ENCODE data around the gene MT1M.
"Not testable (repeated sequence)": the region's sequence is repeated elsewhere in the genome, so short reads cannot be mapped to it uniquely, and the experiment has no call there.

Gene MT1M

DNA sequence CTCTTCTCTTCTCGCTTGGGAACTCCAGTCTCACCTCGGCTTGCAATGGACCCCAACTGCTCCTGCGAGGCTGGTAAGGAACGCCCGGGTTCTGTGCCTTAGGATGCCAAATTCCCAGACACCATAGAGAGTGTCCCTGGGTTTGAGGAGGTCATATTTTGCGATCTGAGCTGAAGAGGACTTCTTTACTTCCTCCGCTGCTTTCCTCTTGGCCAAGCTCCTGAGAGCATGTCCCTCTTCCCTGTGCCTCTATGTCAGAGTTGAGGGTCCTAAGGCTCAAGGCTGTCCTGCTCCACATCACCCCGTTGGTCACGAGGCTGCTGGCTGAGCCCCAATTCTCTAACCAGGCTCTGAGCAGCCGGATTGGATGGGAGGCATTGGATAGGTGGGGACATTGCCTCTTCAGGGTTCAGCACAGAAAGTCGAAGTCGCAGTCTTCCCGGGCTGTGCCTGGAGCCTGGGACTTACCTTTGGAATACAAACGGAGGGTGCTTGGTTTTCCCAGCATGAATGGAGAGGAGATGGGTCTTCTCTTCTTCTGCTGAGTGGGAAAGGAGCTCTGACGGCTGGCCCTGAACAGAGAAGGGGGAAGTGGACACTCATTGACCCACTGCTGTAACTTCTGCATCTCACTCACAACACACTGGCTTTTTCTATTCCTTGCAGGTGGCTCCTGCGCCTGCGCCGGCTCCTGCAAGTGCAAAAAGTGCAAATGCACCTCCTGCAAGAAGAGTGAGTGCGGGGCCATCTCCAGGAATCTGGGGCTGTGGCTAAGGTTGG is 37.6 kb downstream of the MT1M start:
- Histone ChIP-seq H3K27ac (ENCODE audit: low read length) (no peak overlapping the region), H3K4me1 (ENCODE audit: control insufficient read depth, insufficient read depth, low read length) (peaks cover 14% of the 10 kb centered on the region), H3K9me3 (ENCODE audit: control insufficient read depth in 2 of 2, low read length in 2 of 2) (no peaks in the 10 kb centered on the region), H3K4me3 (ENCODE audit: low read length in 2 of 2) (no peak overlapping the region), H3K9ac (ENCODE audit: low read length in 2 of 2) (no peak overlapping the region), H3K36me3 (ENCODE audit: control insufficient read depth in 2 of 2, insufficient read depth in 2 of 2, low read length in 2 of 2) (no peaks in the 10 kb centered on the region), H3K27me3 (ENCODE audit: control insufficient read depth in 1 of 2, insufficient read depth in 2 of 2, low read length in 2 of 2) (peaks cover 40 to 54% of the 10 kb centered on the region in 2 donors)

DNA sequence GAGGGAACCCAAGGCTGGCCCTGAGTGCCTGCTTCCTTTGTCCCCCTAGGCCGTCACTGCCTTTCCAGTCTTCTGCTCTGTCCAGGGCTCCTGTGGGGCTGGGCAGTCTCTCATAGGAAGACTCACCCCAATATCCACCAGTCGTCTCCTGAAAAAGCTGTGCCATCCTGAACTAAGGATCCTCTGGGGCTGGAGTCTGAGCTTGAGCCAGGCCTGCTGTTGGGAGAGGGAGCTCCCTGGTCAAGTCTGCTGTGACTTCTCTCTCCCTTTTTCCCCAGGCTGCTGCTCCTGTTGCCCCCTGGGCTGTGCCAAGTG is 38.1 kb downstream of the MT1M start:
- peaks cover 14% of the 10 kb centered on the region for H3K4me1 ChIP-seq (ENCODE audit: control insufficient read depth, insufficient read depth, low read length)
- no peaks in the 10 kb centered on the region for H3K36me3 ChIP-seq (ENCODE audit: control insufficient read depth in 2 of 2, insufficient read depth in 2 of 2, low read length in 2 of 2)
- H3K4me3 ChIP-seq (ENCODE audit: low read length in 2 of 2), result no peak overlapping the region
- H3K27ac ChIP-seq (ENCODE audit: low read length), result no peak overlapping the region
- peaks cover 42 to 60% of the 10 kb centered on the region in 2 donors for H3K27me3 ChIP-seq (ENCODE audit: control insufficient read depth in 1 of 2, insufficient read depth in 2 of 2, low read length in 2 of 2)
- H3K9me3 ChIP-seq (ENCODE audit: control insufficient read depth in 2 of 2, low read length in 2 of 2), result no peaks in the 10 kb centered on the region
- H3K9ac ChIP-seq (ENCODE audit: low read length in 2 of 2), result no peak overlapping the region

DNA sequence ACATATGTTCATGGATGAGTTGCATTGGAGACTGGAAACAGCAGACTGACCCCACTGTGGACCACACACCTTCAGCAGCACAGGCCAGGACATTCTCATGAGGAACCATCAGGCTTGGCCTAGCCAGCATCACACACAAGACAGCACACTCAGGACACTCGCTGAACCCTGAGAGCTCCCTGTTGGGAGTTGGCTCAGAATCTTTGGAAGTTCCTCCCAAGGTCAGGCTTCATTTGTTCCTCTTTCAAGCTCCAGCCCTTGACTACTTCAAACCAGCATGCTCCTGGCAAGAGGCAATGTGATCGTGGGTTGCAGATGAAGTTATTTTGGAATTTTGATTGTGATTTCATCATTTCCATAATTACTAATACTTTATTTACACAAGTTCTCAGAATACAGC is 39.2 kb downstream of the MT1M start:
- not testable (repeated sequence) for H3K9ac ChIP-seq (ENCODE audit: low read length in 2 of 2); H3K4me3 ChIP-seq (ENCODE audit: low read length in 2 of 2); H3K27ac ChIP-seq (ENCODE audit: low read length); H3K9me3 ChIP-seq (ENCODE audit: control insufficient read depth in 2 of 2, low read length in 2 of 2); H3K36me3 ChIP-seq (ENCODE audit: control insufficient read depth in 2 of 2, insufficient read depth in 2 of 2, low read length in 2 of 2)
- Histone ChIP-seq H3K4me1 (ENCODE audit: control insufficient read depth, insufficient read depth, low read length) (peaks cover 17% of the 10 kb centered on the region), H3K27me3 (ENCODE audit: control insufficient read depth in 1 of 2, insufficient read depth in 2 of 2, low read length in 2 of 2) (peaks cover 47 to 67% of the 10 kb centered on the region in 2 donors)

DNA sequence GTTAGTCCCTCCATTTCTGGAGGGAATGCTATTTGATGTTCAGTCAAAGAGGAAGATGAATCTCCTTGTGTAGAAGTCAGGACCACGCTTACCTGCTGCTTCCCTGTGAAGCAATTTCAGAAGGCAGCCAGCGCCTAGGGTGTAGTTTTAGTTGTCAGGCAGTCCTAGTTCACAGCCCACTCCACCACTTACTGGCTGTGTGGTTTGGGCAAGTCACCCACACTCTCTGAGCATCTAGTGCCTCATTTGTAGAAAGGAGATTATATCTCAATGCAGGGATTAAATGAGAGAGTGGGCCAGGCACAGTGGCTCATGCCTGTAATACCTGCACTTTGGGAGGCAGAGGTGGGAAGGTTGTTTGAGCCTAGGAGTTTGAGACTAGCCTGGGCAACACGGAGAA is 39.7 kb downstream of the MT1M start:
- not testable (repeated sequence) for H3K9me3 ChIP-seq (ENCODE audit: control insufficient read depth in 2 of 2, low read length in 2 of 2); H3K4me3 ChIP-seq (ENCODE audit: low read length in 2 of 2); H3K36me3 ChIP-seq (ENCODE audit: control insufficient read depth in 2 of 2, insufficient read depth in 2 of 2, low read length in 2 of 2); H3K27ac ChIP-seq (ENCODE audit: low read length); H3K9ac ChIP-seq (ENCODE audit: low read length in 2 of 2)
- H3K27me3 ChIP-seq (ENCODE audit: control insufficient read depth in 1 of 2, insufficient read depth in 2 of 2, low read length in 2 of 2), result peaks cover 46 to 62% of the 10 kb centered on the region in 2 donors
- H3K4me1 ChIP-seq (ENCODE audit: control insufficient read depth, insufficient read depth, low read length), result peaks cover 17% of the 10 kb centered on the region

DNA sequence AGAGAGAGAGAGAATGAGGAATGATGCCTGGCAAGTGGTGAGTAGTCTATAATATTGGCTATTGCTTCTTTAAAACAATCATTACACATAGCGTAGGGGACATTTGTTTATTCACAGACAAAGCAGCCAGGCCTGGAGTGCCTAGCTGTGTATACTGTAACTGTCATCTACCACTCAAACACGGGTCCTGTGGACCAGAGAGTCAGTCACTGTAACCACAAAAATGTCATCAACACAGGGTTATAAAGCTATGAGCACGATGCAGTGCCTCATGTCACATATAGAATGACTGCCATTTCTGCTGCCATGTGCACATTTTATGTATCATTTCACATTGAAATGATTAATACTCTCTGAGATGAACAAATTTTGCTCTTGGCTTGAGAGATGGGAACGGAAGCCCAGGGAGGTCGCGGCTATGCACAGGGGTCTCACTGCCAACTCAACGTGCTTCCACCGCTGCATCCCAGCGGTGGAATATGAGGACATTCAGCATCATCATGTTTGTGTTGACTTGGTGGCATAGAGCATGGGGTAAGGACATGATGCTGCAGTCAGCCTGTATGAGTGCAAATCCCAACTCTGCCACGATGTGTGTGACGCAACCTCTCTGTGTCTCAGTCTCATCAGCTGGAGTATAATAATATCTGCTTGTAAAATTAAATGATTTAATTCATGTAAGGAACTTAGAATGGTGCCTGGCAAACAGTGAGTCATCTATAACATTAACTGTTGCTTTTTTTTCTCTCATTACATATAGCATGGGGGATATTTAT is 40.5 kb downstream of the MT1M start:
- no peak overlapping the region for H3K9ac ChIP-seq (ENCODE audit: low read length in 2 of 2)
- H3K4me3 ChIP-seq (ENCODE audit: low read length in 2 of 2), result no peak overlapping the region
- H3K27me3 ChIP-seq (ENCODE audit: control insufficient read depth in 1 of 2, insufficient read depth in 2 of 2, low read length in 2 of 2), result peaks cover 40 to 55% of the 10 kb centered on the region in 2 donors
- no peaks in the 10 kb centered on the region for H3K9me3 ChIP-seq (ENCODE audit: control insufficient read depth in 2 of 2, low read length in 2 of 2)
- no peak overlapping the region for H3K27ac ChIP-seq (ENCODE audit: low read length)
- peaks cover 15% of the 10 kb centered on the region for H3K4me1 ChIP-seq (ENCODE audit: control insufficient read depth, insufficient read depth, low read length)
- no peaks in the 10 kb centered on the region for H3K36me3 ChIP-seq (ENCODE audit: control insufficient read depth in 2 of 2, insufficient read depth in 2 of 2, low read length in 2 of 2)

DNA sequence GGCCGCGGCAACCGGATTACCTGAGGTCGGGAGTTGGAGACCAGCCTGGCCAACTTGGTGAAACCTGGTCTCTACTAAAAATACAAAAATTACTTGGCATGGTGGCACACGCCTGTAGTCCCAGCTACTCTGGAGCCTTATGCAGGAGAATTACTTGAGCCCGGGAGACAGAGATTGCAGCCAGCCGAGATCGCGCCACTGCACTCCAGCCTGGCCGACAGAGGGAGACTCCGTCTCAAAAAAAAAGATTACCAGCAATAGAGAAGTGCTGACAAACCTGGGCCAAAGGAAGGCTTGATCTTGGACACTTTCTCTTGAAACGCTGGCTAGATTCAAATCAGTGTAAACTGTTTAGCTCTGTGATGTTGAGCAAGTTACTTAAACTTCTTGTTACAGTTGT is 41.5 kb downstream of the MT1M start:
- Histone ChIP-seq H3K36me3 (ENCODE audit: control insufficient read depth in 2 of 2, insufficient read depth in 2 of 2, low read length in 2 of 2) (no peaks in the 10 kb centered on the region), H3K4me3 (ENCODE audit: low read length in 2 of 2) (no peak overlapping the region), H3K27me3 (ENCODE audit: control insufficient read depth in 1 of 2, insufficient read depth in 2 of 2, low read length in 2 of 2) (peaks cover 34 to 45% of the 10 kb centered on the region in 2 donors), H3K9me3 (ENCODE audit: control insufficient read depth in 2 of 2, low read length in 2 of 2) (no peaks in the 10 kb centered on the region), H3K9ac (ENCODE audit: low read length in 2 of 2) (no peak overlapping the region), H3K4me1 (ENCODE audit: control insufficient read depth, insufficient read depth, low read length) (peaks cover 11% of the 10 kb centered on the region), H3K27ac (ENCODE audit: low read length) (no peak overlapping the region)

DNA sequence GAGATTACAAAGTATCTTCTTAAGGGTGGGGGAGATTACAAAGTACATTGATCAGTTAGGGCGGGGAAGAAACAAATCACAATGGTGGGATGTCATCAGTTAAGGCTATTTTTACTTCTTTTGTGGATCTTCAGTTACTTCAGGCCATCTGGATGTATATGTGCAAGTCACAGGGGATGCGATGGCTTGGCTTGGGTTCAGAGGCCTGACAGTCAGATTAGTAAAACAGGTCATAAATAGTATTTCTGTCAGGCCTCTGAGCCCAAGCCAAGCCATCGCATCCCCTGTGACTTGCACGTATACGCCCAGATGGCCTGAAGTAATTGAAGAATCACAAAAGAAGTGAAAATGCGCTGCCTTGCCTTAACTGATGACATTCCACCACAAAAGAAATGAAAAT is 42.1 kb downstream of the MT1M start:
- H3K4me3 ChIP-seq (ENCODE audit: low read length in 2 of 2); H3K9me3 ChIP-seq (ENCODE audit: control insufficient read depth in 2 of 2, low read length in 2 of 2); H3K4me1 ChIP-seq (ENCODE audit: control insufficient read depth, insufficient read depth, low read length); H3K9ac ChIP-seq (ENCODE audit: low read length in 2 of 2); H3K36me3 ChIP-seq (ENCODE audit: control insufficient read depth in 2 of 2, insufficient read depth in 2 of 2, low read length in 2 of 2); H3K27ac ChIP-seq (ENCODE audit: low read length): not testable (repeated sequence)
- peaks cover 27 to 39% of the 10 kb centered on the region in 2 donors for H3K27me3 ChIP-seq (ENCODE audit: control insufficient read depth in 1 of 2, insufficient read depth in 2 of 2, low read length in 2 of 2)

DNA sequence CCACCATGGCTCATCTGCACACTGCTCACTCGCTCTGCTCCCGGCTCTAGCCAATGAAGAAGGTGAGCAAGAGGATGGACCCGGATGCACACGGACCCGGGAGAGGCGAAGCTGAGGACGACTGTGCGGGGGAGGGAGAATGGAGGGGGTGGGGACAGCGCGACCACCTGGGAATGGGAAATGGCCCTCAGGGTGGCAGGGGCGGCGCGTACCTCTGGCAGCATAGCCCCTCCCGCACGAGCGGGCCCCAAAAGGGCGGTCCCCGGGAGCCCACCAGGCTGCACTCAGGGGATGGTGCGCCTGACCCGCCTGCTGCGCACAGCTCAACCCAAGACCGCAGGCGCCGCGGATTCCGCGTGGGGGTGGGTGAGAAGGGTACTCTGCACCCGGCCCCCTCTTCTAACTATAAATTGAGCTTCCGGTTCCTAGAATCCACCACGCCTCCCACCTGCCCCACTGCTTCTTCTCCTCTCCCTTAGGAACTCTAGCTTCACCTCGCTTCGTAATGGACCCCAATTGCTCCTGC is 43.3 kb downstream of the MT1M start:
- Histone ChIP-seq H3K27ac (ENCODE audit: low read length) (no peak overlapping the region), H3K27me3 (ENCODE audit: control insufficient read depth in 1 of 2, insufficient read depth in 2 of 2, low read length in 2 of 2) (peaks cover 20 to 33% of the 10 kb centered on the region in 2 donors), H3K9me3 (ENCODE audit: control insufficient read depth in 2 of 2, low read length in 2 of 2) (no peaks in the 10 kb centered on the region), H3K4me3 (ENCODE audit: low read length in 2 of 2) (no peak overlapping the region), H3K9ac (ENCODE audit: low read length in 2 of 2) (no peak overlapping the region), H3K36me3 (ENCODE audit: control insufficient read depth in 2 of 2, insufficient read depth in 2 of 2, low read length in 2 of 2) (no peaks in the 10 kb centered on the region), H3K4me1 (ENCODE audit: control insufficient read depth, insufficient read depth, low read length) (peaks cover 3% of the 10 kb centered on the region)

DNA sequence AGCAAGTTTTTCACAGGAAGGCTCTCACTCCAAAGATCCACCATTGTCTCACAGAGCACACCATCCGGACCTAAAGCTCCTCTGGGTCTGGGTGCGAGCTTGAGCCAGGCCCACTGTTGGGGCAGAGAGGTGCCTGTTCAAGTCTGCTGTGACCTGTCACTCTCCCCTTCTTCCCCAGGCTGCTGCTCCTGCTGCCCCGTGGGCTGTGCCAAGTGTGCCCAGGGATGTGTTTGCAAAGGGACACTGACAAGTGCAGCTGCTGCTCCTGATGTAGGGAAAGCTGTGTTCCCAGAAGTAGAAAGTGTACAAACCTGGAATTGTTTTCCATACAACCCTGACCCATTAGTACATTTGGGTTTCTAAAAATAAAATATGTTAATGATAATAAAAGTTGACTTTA is 45.0 kb downstream of the MT1M start:
- Histone ChIP-seq H3K9me3 (ENCODE audit: control insufficient read depth in 2 of 2, low read length in 2 of 2) (no peaks in the 10 kb centered on the region), H3K36me3 (ENCODE audit: control insufficient read depth in 2 of 2, insufficient read depth in 2 of 2, low read length in 2 of 2) (no peaks in the 10 kb centered on the region)

DNA sequence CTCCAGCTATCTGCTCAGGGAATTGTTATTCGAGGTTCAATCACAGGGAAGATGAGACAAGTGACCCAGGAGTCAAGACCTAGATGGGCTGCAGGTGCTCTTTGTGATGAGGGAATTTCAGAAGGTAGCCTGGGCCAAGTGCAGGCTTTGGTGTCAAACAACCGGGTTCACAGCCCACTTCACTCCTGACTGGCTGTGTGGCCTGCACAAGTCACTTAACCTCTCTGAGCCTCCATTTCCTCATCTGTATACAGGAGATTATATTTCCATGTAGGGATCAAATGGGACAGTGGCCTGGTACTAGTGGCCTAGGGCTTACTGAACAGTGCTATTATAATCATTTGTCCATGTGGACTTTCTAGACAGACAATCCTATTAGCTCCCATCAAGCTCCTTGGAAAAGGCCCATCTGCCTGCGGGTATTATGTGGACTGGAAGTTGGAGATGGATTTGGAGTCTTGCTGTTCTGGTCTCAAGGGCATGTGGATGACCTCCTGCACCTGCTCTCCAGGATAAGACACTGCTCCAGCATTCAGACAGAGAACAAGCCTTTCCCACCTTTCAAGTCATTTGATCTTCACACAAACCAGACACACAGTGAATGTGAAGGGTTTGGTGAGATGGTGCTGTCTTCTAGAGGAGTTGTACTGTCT is 46.7 kb downstream of the MT1M start:
- Histone ChIP-seq H3K9ac (ENCODE audit: low read length in 2 of 2) (no peak overlapping the region), H3K27ac (ENCODE audit: low read length) (no peak overlapping the region), H3K9me3 (ENCODE audit: control insufficient read depth in 2 of 2, low read length in 2 of 2) (no peaks in the 10 kb centered on the region)

More for the DNA sequence above, 45.0 kb downstream of the MT1M start:
- peaks cover 13 to 32% of the 10 kb centered on the region in 2 donors for H3K27me3 ChIP-seq (ENCODE audit: control insufficient read depth in 1 of 2, insufficient read depth in 2 of 2, low read length in 2 of 2)
- H3K9ac ChIP-seq (ENCODE audit: low read length in 2 of 2), result no peak overlapping the region
- no peak overlapping the region for H3K27ac ChIP-seq (ENCODE audit: low read length)
- H3K4me3 ChIP-seq (ENCODE audit: low read length in 2 of 2), result no peak overlapping the region
- H3K4me1 ChIP-seq (ENCODE audit: control insufficient read depth, insufficient read depth, low read length), result peaks cover 9% of the 10 kb centered on the region

More for the DNA sequence above, 46.7 kb downstream of the MT1M start:
- Histone ChIP-seq H3K4me3 (ENCODE audit: low read length in 2 of 2) (no peak overlapping the region), H3K36me3 (ENCODE audit: control insufficient read depth in 2 of 2, insufficient read depth in 2 of 2, low read length in 2 of 2) (no peaks in the 10 kb centered on the region), H3K27me3 (ENCODE audit: control insufficient read depth in 1 of 2, insufficient read depth in 2 of 2, low read length in 2 of 2) (peaks cover 13 to 20% of the 10 kb centered on the region in 2 donors), H3K4me1 (ENCODE audit: control insufficient read depth, insufficient read depth, low read length) (peaks cover 25% of the 10 kb centered on the region)

All from stomach smooth muscle (tissue), 2 donors.